Calu3 (cell line): ENCODE data around the gene CYFIP2. TPM values are rescaled to one million over a fixed set of nuclear protein-coding genes. Genes with fewer than 3 reads are reported as not detected.

ENCODE experiments used
- BruUV-seq: library from RNA; stranded (reverse); fragments of 400-500 nt; replicated peaks from 2 replicates; lab custom pipeline; 2021; lab: Mats Ljungman, UMichigan
- CTCF ChIA-PET: fragments of 300-600 bp; sonication (Branson Sonifier 250); formaldehyde crosslinking; loops from one replicate; lab custom pipeline; 2022; ENCODE audit warnings: antibody characterized with exemption; lab: Charles Lee
- DNase-seq: peaks from one replicate; pipeline ENCODE4 v3.0.0; 2022
- H3K27ac Mint-ChIP-seq: one replicate; pipeline ENCODE4 v1.8.0; 2022; ENCODE audit warnings: mixed read lengths; ENCODE audit not compliant: unreplicated experiment
- H3K27me3 Mint-ChIP-seq: one replicate; pipeline ENCODE4 v1.8.0; 2022; ENCODE audit warnings: mixed read lengths; ENCODE audit not compliant: unreplicated experiment
- H3K36me3 Mint-ChIP-seq: one replicate; pipeline ENCODE4 v1.8.0; 2022; ENCODE audit warnings: mild to moderate bottlenecking, moderate library complexity, mixed read lengths; ENCODE audit not compliant: insufficient read depth, unreplicated experiment
- H3K4me1 Mint-ChIP-seq: one replicate; pipeline ENCODE4 v1.8.0; 2022; ENCODE audit warnings: mild to moderate bottlenecking, low read depth, mixed read lengths; ENCODE audit not compliant: unreplicated experiment
- H3K4me3 Mint-ChIP-seq: one replicate; pipeline ENCODE4 v1.8.0; 2022; ENCODE audit warnings: mild to moderate bottlenecking, low read depth, moderate library complexity, mixed read lengths; ENCODE audit not compliant: unreplicated experiment
- H3K9me3 Mint-ChIP-seq: one replicate; pipeline ENCODE4 v1.8.0; 2022; ENCODE audit warnings: low read depth, mixed read lengths; ENCODE audit not compliant: unreplicated experiment
- intact Hi-C: fragments of 100-400 bp; cut with micrococcal nuclease; formaldehyde crosslinking; loops from one replicate; pipeline ENCODE4 v1.10.0; 2022; ENCODE audit not compliant: unreplicated experiment
- total RNA-seq: library from RNA; stranded (reverse); gene quantifications from 2 replicates; pipeline ENCODE4 v1.2.3, GENCODE V29; 2022
- TF ChIP-seq, protein P1 (sequence below): fragments of 200-600 bp; IDR thresholded peaks from one replicate; pipeline ENCODE4 v1.8.0; 2022; ENCODE audit warnings: antibody characterized with exemption; ENCODE audit not compliant: unreplicated experiment

CYFIP2 gene
- total RNA-seq, 1 experiment from 2014 or later, result 37.8 TPM

DNA sequence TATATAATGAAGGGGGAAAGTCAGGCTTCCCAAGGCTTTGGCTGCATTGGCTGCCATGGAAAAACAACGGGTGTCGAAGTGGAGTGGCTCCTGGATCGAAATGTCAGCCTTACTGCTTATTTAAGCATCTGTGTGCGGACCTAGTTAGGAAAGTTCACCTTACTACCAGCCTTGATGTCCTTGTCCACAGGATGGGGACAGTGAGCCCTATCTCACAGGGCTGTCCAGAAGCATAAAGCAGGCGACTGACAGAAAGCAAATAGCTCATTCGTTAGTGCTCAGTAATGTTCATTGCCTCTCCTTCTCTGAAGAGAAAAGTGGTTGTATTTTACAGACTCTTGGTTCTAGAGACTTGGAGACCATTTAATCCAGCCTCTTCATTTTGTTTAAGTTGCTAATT is 112.6 kb downstream of the CYFIP2 start:
- TF ChIP-seq, protein P1, sequence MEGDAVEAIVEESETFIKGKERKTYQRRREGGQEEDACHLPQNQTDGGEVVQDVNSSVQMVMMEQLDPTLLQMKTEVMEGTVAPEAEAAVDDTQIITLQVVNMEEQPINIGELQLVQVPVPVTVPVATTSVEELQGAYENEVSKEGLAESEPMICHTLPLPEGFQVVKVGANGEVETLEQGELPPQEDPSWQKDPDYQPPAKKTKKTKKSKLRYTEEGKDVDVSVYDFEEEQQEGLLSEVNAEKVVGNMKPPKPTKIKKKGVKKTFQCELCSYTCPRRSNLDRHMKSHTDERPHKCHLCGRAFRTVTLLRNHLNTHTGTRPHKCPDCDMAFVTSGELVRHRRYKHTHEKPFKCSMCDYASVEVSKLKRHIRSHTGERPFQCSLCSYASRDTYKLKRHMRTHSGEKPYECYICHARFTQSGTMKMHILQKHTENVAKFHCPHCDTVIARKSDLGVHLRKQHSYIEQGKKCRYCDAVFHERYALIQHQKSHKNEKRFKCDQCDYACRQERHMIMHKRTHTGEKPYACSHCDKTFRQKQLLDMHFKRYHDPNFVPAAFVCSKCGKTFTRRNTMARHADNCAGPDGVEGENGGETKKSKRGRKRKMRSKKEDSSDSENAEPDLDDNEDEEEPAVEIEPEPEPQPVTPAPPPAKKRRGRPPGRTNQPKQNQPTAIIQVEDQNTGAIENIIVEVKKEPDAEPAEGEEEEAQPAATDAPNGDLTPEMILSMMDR, result no peak
- H3K27ac Mint-ChIP-seq, result no peak overlapping the region
- BruUV-seq, result no TSS peak
- H3K4me3 Mint-ChIP-seq, result no peak overlapping the region
- H3K36me3 Mint-ChIP-seq, result no peaks in the 10 kb centered on the region
- CTCF ChIA-PET, result interaction anchor here (2.1 kb wide), 1 partner anchor 12 kb away, joined by 6 read pairs; no protein-coding TSS in a partner anchor
- H3K9me3 Mint-ChIP-seq, result no peaks in the 10 kb centered on the region
- H3K4me1 Mint-ChIP-seq, result no peaks in the 10 kb centered on the region
- intact Hi-C loops, result no loop called here
- no peak for DNase-seq
- H3K27me3 Mint-ChIP-seq, result no peaks in the 10 kb centered on the region

DNA sequence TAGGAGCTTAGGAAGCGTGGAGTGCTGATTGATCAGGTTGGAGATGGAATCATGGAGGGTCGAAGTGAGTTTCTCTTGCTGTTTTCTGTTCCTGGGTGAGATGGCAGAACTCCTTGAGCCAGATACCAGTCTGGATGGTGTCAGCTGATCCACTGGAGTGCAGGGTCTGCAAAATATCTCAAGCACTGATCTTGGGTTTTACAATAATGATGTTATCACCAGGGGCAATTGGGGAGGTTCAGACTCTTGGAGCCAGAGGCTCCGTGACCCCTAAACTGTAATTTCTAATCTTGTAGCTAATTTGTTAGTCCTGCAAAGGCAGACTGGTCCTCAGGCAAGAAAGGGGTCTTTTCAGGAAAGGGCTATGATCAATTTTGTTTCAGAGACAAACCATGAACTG is 114.1 kb downstream of the CYFIP2 start:
- no TSS peak for BruUV-seq
- H3K4me3 Mint-ChIP-seq, result no peak overlapping the region
- no peak overlapping the region for H3K27ac Mint-ChIP-seq

DNA sequence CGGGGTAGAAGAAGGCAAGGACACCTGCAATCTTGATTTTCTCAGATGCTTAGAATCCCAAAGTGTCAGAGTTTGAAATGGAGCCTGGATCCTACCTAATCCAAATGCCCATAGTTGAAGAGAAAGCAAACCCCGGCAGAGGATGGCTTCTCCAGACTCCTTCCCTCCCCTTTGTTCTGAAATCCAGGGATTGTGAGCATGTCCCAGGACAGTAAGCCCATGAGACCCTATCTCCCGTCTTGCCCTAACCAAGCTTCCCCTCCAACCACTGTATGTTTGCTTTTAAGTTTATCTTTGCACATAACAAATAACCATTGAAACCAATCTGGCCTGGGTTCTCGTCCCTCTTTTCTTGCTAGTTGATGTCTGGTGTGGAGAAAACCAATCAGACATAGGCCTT is 115.8 kb downstream of the CYFIP2 start:
- intact Hi-C loops, result no loop called here
- CTCF ChIA-PET, result no interaction called here
- Mint-ChIP-seq H3K9me3 (no peaks in the 10 kb centered on the region), H3K27me3 (no peaks in the 10 kb centered on the region), H3K27ac (no peak overlapping the region), H3K4me3 (no peak overlapping the region), H3K36me3 (peaks cover 7% of the 10 kb centered on the region), H3K4me1 (peaks cover 23% of the 10 kb centered on the region)
- no TSS peak for BruUV-seq
- TF ChIP-seq, protein P1, result no peak
- DNase-seq, result no peak

More for the DNA sequence above, 114.1 kb downstream of the CYFIP2 start:
- TF ChIP-seq, protein P1, result no peak
- H3K4me1 Mint-ChIP-seq, result peaks cover 13% of the 10 kb centered on the region
- CTCF ChIA-PET, result interaction anchor here (0.5 kb wide), 1 partner anchor 52 kb away, joined by 3 read pairs; no protein-coding TSS in a partner anchor
- H3K9me3 Mint-ChIP-seq, result no peaks in the 10 kb centered on the region
- intact Hi-C loops, result no loop called here
- DNase-seq, result no peak
- H3K36me3 Mint-ChIP-seq, result peaks cover under 1% of the 10 kb centered on the region
- H3K27me3 Mint-ChIP-seq, result no peaks in the 10 kb centered on the region

DNA sequence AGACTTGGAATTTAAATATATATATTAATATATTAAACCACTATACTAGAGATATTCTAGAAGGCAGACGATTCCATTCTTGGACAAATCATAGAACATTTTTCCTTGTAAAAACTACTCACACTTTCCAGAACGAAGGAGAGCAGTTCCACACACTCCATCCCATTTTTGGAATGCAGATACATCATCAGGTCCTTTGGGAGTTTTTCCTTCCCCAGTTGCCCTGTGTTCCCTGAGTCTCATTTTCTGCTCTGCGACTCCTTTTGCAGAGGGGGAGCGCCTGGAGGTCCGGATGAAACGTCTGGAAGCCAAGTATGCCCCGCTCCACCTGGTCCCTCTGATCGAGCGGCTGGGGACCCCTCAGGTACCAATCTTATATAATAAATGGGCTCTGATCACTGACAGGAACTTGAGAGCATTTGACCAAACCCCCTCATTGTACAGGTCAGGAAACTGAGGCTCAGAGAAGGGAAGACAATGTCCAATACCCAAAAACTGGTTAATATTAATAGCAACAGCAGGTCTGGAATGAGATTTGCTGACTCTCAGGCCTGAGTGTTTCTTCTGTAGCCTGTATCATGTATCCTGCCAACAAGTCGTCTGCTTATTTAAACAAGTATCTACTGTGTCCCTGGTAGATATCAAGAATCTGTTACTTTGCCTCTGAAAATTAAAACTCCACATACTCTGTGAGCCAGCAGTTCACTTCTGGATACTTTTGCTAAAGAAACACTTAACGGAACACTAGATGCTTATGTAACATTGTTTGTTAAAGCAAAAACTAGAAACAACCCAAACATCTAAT is 117.3 kb downstream of the CYFIP2 start:
- Mint-ChIP-seq H3K9me3 (no peaks in the 10 kb centered on the region), H3K27ac (no peak overlapping the region), H3K4me3 (no peak overlapping the region), H3K4me1 (peaks cover 33% of the 10 kb centered on the region), H3K36me3 (peaks cover 7% of the 10 kb centered on the region), H3K27me3 (no peaks in the 10 kb centered on the region)
- intact Hi-C loops, result no loop called here
- no TSS peak for BruUV-seq
- CTCF ChIA-PET, result no interaction called here
- TF ChIP-seq, protein P1, result no peak
- DNase-seq, result no peak
